GM12891 (cell line): ENCODE data around the gene TMEM25.

Experiments
- POLR2A ChIP-seq: IDR thresholded peaks from 2 replicates; pipeline ENCODE4 v1.6.1; 2011; ENCODE audit warnings: low read depth, low read length, control low read depth
- POLR2AphosphoS5 ChIP-seq: IDR thresholded peaks from 2 replicates; pipeline ENCODE4 v1.6.1; 2011; ENCODE audit warnings: low read depth, low read length, control low read depth
- SPI1 ChIP-seq: IDR thresholded peaks from 2 replicates; pipeline ENCODE4 v1.6.1; 2011; ENCODE audit warnings: low read depth, low read length, control low read depth
- TAF1 ChIP-seq: IDR thresholded peaks from 2 replicates; pipeline ENCODE4 v1.6.1; 2011; ENCODE audit warnings: low read depth, low read length, control low read depth

GRCh38 chr11:118574636-118575035 lies 43.6 kb downstream of the TMEM25 start:
- no peak for TF ChIP-seq POLR2AphosphoS5
- no peak for TF ChIP-seq POLR2A
- TF ChIP-seq TAF1 = no peak
- TF ChIP-seq SPI1 = no peak
